Measurements from ENCODE around the gene PPP1R16B.
A peak's percentile ranks its signal among the peaks of the same experiment; 100 is the strongest.
"Not testable (repeated sequence)": the region's sequence is repeated elsewhere in the genome, so short reads cannot be mapped to it uniquely, and the experiment has no call there.

The PPP1R16B gene

GRCh38 chr20:38935285-38935684, 129.8 kb downstream of the PPP1R16B start:
- DNase-seq (ENCODE audit: low read depth in 2 of 2): no peak

DNA sequence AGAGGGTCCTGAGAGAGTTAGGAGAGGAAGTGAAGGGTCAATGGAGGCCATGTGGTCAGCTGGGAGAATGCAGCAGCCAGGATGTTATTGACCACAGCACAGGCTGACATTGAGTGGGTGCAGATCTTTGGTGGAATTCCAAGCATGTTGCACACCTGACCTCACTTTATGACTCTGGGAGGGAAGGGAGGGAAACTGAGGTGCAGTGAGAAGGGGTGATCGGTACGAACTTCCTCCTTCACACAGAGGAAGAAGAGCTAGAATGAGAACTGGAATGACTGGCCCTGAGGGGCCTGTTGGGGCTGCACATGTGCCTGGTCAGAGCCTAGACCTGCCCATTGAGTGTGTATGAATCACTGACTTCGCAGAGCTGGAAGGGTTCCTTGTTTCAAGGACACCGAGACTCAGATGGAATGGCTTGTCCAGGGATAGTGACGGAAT, 130.5 kb downstream of the PPP1R16B start:
- no peak for DNase-seq (ENCODE audit: low read depth in 2 of 2)

GRCh38 chr20:38937000-38937399, 131.5 kb downstream of the PPP1R16B start:
- no peak for DNase-seq (ENCODE audit: low read depth in 2 of 2)

DNA sequence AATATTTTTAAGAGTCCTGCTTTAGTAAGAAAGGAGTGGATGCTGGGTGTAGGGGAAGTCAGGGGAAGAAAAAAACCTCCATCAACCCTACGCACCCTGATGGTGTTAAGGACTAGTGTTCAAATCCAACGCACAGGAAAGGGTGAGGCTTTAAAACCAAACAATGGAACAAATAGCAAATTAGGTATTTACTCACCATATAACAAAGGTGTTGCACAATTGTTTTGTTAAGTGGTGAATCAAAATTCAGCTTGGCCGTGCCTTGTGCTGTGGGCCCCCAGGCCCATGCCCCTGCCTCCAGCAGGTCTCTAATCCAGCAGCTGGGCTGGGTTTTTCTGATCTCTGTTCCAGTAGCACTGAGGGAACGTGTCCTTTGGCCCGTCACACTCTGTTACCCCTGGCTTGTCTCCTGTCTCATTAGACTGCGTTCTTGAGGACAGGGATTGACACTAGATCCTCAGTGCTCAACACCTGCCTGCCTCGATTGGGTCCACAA, 132.5 kb downstream of the PPP1R16B start:
- no peak for DNase-seq (ENCODE audit: low read depth in 2 of 2)

- no peak for DNase-seq (ENCODE audit: low read depth in 2 of 2)
Measured at GRCh38 chr20:38939686-38940085, 134.2 kb downstream of the PPP1R16B start.

GRCh38 chr20:38940644-38941043, 135.1 kb downstream of the PPP1R16B start:
- no peak for DNase-seq (ENCODE audit: low read depth in 2 of 2)

GRCh38 chr20:38941726-38942389, 136.4 kb downstream of the PPP1R16B start:
- no peak for DNase-seq (ENCODE audit: low read depth in 2 of 2)

- DNase-seq (ENCODE audit: low read depth in 2 of 2): no peak
Measured at GRCh38 chr20:38945012-38945411, 139.5 kb downstream of the PPP1R16B start.

DNA sequence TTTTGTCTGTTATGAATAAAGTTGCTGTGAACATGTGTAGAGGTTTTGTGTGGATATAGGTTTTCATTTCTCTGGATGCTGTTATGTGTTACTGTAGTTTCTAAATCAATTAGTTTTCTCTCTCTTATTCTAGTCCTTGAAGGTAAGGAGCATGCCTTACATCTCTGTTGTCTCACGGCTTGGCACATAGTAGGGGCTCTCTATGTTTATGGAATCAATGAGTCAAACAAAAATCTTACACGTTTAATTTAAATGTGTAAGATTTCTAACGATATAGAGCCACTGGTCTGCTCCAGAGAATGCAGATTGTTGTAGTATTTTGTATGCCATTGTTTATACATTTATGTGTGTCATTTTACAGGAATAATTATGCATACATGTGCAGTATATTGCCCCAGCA, 141.3 kb downstream of the PPP1R16B start:
- DNase-seq (ENCODE audit: low read depth in 2 of 2): no peak

DNA sequence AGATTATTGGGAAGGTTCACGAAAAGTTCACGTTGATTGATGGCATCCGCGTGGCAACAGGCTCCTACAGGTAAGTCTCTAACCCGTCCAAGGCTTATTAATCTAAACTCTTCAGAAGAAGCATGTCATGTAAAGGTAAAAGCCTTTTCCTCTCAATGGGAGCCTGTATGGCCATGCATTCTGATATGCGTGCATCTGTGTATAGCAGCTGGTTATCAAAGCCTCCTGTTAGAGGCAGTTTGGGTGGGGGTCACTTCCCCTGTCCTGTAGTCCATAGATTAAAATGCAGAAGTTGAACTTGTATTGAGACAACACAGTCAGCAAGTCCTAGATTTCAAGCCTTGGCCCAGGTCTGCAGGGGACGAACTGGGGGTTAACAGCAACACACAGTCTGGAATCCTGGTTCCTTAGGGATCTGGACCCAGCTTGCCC, 142.4 kb downstream of the PPP1R16B start:
- DNase-seq (ENCODE audit: low read depth in 2 of 2): no peak

DNA sequence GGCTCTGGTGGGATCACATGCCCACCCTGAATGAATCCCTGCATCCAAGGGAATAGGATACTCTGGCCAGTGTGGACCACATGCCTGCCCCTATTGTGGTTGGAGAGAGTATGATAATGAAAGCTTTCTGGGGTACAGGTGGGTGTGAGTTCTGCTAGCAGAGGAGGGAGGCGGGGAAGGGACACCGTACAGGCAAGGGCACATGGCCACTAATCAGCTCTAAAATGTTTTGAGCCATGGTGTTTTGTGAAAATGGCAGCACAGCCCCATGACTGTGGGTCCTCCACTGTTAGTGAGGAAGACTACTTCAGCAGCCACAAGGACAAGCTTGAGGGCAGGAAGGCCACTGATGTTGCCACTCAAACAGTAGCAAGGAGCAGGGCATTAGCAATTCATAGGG, 144.8 kb downstream of the PPP1R16B start:
- no peak for DNase-seq (ENCODE audit: low read depth in 2 of 2)

- DNase-seq (ENCODE audit: low read depth in 2 of 2): no peak
Measured at GRCh38 chr20:38951611-38952010, 146.1 kb downstream of the PPP1R16B start.

- DNase-seq (ENCODE audit: low read depth in 2 of 2): no peak
Measured at GRCh38 chr20:38952153-38952552, 146.7 kb downstream of the PPP1R16B start.

DNA sequence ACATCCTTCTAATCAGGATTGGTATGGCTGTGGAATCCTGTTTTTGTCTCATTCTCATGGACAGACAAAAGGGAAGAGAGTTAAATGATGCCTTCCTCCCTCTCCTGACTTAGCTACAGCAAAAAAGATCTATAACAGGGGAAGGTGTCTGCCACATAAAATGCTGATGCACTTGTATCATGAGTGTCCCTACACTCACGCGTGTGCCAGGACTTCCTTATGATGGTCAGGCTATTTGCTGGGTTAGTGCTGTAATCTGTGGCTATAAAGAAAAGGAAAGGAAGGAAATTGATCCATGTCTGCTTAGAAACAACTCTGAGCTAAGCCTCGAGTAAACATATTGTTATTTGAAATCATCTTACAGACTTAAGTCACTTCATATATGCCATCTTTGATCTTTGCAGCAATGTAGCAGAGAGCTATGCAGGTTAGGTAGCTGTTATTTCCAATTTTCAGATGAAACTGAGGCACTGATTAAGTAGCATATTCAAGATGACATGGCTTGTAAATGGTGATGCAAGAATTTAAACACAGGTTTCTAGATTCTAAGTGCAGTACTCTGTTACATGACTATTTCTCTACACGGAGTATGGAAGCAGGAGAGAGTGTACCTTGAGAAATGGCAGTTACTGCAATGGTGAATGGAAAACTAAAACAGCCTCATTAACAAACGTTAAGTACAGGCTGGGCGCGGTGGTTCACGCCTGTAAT, 148.3 kb downstream of the PPP1R16B start:
- DNase-seq (ENCODE audit: low read depth in 2 of 2): no peak

- no peak for DNase-seq (ENCODE audit: low read depth in 2 of 2)
Measured at GRCh38 chr20:38957235-38957876, 151.9 kb downstream of the PPP1R16B start.

GRCh38 chr20:38957915-38958485, 152.5 kb downstream of the PPP1R16B start:
- DNase-seq (ENCODE audit: low read depth in 2 of 2): no peak

DNA sequence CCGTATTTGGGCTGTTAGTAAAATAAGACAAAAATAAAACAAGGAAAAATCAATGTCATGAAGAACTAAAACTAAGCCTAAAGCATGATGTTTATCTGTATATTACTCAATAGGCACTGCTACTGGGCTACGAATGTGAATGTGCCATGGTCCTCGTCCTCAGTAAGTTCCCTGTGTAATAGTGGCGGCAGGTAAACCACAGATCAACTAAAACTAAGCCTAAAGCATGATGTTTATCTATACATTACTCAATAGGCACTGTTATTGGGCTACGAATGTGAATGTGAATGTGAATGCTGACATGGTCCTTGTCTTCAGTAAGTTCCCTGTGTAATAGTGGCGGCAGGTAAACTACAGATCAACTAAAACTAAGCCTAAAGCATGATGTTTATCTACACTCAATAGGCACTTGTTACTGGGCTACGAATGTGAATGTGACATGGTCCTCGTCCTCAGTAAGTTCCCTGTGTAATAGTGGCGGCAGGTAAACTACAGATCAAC, 154.7 kb downstream of the PPP1R16B start:
- DNase-seq (ENCODE audit: low read depth in 2 of 2): not testable (repeated sequence)

- peak in 1 of 2 donors; percentile 2 for DNase-seq (ENCODE audit: low read depth in 2 of 2)
Measured at GRCh38 chr20:38961530-38962043, 156.1 kb downstream of the PPP1R16B start.

DNA sequence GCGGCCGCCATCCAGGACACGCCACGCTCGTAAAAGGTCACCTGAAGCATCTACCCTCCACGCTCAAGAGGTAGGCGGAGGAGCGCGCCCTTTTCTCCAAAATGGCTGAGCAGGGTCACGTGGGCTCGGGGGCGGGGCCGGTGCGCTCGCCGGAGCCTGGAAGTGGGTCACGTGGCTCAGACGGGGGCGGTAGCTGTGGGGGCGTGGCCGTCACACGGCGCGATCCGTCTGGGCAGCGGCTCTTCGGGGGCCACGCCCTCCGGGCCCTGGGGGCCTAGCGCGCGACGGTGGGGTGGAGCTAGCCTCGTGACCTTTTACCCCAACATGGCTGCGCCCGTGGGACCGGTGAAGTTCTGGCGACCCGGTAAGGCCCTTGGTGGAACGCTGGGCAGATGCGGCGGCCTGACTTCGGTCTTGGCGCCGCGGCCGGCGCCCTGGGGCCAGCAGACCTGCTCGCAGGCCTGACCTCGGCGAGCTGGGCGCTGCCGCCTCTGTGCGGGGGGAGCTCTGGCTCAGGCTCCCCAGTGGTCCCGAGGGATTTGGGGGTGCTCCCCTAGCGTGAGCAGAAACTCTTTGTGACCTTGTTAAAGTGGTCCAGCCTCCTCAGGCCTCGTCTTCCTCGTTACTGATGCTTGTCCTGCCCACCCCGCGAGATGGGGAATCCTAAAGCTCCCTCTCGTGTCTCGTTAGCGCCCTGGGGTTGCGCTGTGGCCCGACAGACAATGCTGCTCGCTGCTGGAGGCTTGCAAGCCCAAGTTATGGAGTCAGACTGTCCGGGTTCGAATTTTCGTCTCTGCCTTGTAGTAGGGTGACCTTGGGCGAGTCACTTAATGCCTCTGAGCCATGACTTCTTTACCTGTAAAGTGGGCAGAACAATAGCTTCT, 156.8 kb downstream of the PPP1R16B start, which contains the start of gene DHX35:
TSS of gene DHX35 (plus strand) at position 301 of the 884 bp plus-strand sequence. CDS start at position 325, 24 bp downstream.
- DNase-seq (ENCODE audit: low read depth in 2 of 2): peak; percentile 95 to 99

DNA sequence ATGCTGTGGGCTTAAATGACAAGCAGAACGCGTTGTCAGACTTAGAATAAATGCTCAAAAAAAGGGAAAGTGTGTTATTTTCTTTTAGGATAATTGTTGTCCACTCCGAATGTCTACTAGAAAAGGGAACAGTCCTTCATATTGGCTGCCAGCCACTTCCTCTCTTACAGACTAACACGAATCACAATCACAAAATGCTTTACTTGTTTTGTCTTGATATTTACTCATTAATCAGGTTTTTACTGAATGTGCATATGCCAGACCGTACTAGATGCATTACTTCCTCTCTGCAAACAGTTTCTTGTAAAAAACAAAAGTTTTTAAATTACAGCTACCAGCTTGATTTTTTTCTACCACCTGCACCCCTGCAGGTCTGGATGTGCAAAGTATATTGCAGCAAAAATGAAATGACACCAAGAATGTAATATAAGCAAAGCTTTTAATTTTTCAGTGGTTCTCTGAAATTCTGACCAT, 157.5 kb downstream of the PPP1R16B start:
- no peak for DNase-seq (ENCODE audit: low read depth in 2 of 2)

- no peak for DNase-seq (ENCODE audit: low read depth in 2 of 2)
Measured at GRCh38 chr20:38963745-38964144, 158.2 kb downstream of the PPP1R16B start.

Measured in stimulated activated CD8-positive, alpha-beta memory T cell treated with anti-CD3 and anti-CD28 coated beads, Interleukin-7, amount 100 ng/mL, for 4 hours (primary cell).